RWPE2 (cell line): Measurements from ENCODE around the gene ZNF689.

Experiments used
- ATAC-seq: fragments of 200-7000 bp; cut with Tn5 transposase; 3 replicates; pipeline ENCODE4 v1.9.1; 2021; ENCODE audit warnings: low read depth
- DNase-seq: peaks from one replicate; pipeline ENCODE4 v3.0.0-alpha.2; 2020; ENCODE audit warnings: low spot score
- H3K27ac ChIP-seq: fragments of 450-650 bp; 2 replicates; pipeline ENCODE4 v1.5.1; 2017; ENCODE audit warnings: mild to moderate bottlenecking; ENCODE audit not compliant: poor library complexity, severe bottlenecking
- H3K27me3 ChIP-seq: fragments of 250-450 bp; sonication (Bioruptor Pico); 2 replicates; pipeline ENCODE4 v1.5.1; 2021; ENCODE audit warnings: mild to moderate bottlenecking, moderate library complexity; ENCODE audit not compliant: insufficient read depth, poor library complexity, severe bottlenecking
- H3K36me3 ChIP-seq: fragments of 250-450 bp; sonication (Bioruptor Pico); 2 replicates; pipeline ENCODE4 v1.5.1; 2020; ENCODE audit warnings: low read depth, mild to moderate bottlenecking, moderate library complexity
- H3K4me1 ChIP-seq: fragments of 250-450 bp; sonication (Bioruptor Pico); 2 replicates; pipeline ENCODE4 v1.5.1; 2021; ENCODE audit warnings: mild to moderate bottlenecking, moderate library complexity; ENCODE audit not compliant: insufficient read depth, poor library complexity, severe bottlenecking
- H3K4me3 ChIP-seq: fragments of 250-450 bp; sonication (Bioruptor Pico); 2 replicates; pipeline ENCODE4 v1.5.1; 2021; ENCODE audit warnings: mild to moderate bottlenecking, moderate library complexity; ENCODE audit not compliant: severe bottlenecking
- H3K9me3 ChIP-seq: fragments of 250-450 bp; sonication (Bioruptor Pico); 2 replicates; pipeline ENCODE4 v1.5.1; 2021; ENCODE audit warnings: mild to moderate bottlenecking, moderate library complexity; ENCODE audit not compliant: severe bottlenecking
- TF ChIP-seq, protein P1 (sequence below): fragments of 450-650 bp; IDR thresholded peaks from one replicate; pipeline ENCODE4 v1.5.1; 2017; ENCODE audit warnings: mild to moderate bottlenecking, moderate library complexity; ENCODE audit not compliant: poor library complexity, severe bottlenecking

Gene ZNF689

DNA sequence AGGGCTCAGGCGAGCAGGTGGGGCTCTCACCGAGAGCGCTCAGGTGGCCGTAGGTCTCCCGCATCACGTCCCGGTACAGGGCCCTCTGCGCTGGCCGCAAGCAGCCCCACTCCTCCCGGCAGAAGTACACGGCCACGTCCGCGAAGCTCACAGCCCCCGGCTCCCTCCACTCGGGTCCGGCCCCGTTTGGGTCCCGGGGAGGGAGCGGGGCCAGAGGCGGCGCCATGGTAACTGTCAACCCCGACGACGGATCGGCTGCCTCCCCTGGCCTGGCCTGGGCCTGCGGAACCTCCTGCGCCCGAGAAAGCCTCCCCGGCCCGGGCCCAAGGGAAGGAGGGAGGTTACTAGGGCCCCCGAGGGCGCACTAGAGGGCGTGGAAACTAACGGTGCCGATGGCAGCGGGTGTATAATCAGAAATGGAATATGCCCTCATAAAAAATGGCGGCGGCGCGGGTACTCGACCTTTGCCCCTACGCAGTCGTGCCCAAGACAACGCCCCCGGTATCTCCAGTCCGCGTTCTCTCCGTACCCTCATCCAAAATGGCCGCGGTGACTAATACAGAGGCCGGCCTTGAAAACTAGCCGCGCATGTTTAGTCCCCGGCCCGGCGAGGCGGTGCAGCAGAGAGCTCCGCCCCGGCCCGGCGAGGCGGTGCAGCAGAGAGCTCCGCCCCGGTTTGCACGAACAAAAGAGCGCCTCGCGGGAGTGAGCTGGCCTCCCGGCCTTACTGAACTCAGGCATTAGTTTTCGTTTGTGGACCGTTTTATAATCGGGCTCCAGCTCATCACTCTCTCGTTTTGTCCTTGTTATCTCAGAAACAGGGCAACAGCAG, 52.0 kb downstream of the ZNF689 start, which contains the start of gene ZNF764:
Gene ZNF764, minus strand, starts transcription at position 418 of the 832 bp plus-strand sequence. Its CDS starts 192 bp downstream, at position 226.
- no peaks in the 10 kb centered on the region for H3K4me1 ChIP-seq
- H3K27me3 ChIP-seq = no peaks in the 10 kb centered on the region
- H3K27ac ChIP-seq = peak within 1 kb of the TSS; percentile 42
- ATAC-seq (peak; percentile 98), DNase-seq (peak; percentile 98)
- TF ChIP-seq, protein P1, sequence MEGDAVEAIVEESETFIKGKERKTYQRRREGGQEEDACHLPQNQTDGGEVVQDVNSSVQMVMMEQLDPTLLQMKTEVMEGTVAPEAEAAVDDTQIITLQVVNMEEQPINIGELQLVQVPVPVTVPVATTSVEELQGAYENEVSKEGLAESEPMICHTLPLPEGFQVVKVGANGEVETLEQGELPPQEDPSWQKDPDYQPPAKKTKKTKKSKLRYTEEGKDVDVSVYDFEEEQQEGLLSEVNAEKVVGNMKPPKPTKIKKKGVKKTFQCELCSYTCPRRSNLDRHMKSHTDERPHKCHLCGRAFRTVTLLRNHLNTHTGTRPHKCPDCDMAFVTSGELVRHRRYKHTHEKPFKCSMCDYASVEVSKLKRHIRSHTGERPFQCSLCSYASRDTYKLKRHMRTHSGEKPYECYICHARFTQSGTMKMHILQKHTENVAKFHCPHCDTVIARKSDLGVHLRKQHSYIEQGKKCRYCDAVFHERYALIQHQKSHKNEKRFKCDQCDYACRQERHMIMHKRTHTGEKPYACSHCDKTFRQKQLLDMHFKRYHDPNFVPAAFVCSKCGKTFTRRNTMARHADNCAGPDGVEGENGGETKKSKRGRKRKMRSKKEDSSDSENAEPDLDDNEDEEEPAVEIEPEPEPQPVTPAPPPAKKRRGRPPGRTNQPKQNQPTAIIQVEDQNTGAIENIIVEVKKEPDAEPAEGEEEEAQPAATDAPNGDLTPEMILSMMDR = no peak
- H3K9me3 ChIP-seq = no peaks in the 10 kb centered on the region
- H3K4me3 ChIP-seq = peak within 1 kb of the TSS; percentile 68
- peaks cover 26% of the 10 kb centered on the region for H3K36me3 ChIP-seq

DNA sequence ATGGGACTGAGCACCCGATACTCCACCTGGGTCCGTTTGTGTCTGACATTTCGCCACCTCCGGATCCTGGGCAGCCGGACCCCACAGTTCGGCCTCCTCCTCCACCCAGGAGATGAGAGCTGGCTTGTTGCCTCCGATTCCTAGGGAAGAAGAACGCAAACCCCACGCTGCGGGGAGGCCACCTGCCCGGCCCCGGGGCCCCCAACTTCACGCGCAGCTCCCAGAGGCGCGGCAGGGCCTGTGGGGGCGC, 52.6 kb downstream of the ZNF689 start:
- no peaks in the 10 kb centered on the region for H3K4me1 ChIP-seq
- ATAC-seq (no peak; the same call in 1 of the 3 replicates), DNase-seq (no peak)

DNA sequence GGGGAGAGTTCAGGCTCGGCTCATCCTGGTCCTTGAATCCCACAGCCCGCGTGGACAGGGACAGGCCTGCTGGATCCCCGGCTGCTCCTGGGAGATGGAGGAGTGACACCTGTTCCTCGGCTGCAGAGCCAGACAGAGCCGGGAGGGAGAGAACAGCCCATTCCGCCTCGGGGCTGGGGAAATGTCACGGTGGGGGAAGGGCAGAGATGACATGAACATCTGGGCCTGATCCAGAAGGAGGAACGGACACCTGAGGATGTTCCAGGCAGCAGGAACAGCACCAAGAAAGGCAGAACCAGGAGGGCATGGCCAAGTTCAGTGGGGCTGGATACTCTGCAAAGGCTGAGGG, 54.1 kb downstream of the ZNF689 start:
- peaks cover 26% of the 10 kb centered on the region for H3K36me3 ChIP-seq
- no peak overlapping the region for H3K4me3 ChIP-seq
- H3K27me3 ChIP-seq = no peaks in the 10 kb centered on the region
- TF ChIP-seq, protein P1 = no peak
- H3K27ac ChIP-seq = no peak overlapping the region
- DNase-seq (no peak), ATAC-seq (no peak)
- no peaks in the 10 kb centered on the region for H3K9me3 ChIP-seq
- no peaks in the 10 kb centered on the region for H3K4me1 ChIP-seq

More for the DNA sequence above, 52.6 kb downstream of the ZNF689 start:
- no peaks in the 10 kb centered on the region for H3K27me3 ChIP-seq
- H3K36me3 ChIP-seq = peaks cover 26% of the 10 kb centered on the region
- TF ChIP-seq, protein P1 = no peak
- peak overlapping the region; percentile 42 for H3K27ac ChIP-seq
- no peaks in the 10 kb centered on the region for H3K9me3 ChIP-seq
- H3K4me3 ChIP-seq = peak overlapping the region; percentile 68

DNA sequence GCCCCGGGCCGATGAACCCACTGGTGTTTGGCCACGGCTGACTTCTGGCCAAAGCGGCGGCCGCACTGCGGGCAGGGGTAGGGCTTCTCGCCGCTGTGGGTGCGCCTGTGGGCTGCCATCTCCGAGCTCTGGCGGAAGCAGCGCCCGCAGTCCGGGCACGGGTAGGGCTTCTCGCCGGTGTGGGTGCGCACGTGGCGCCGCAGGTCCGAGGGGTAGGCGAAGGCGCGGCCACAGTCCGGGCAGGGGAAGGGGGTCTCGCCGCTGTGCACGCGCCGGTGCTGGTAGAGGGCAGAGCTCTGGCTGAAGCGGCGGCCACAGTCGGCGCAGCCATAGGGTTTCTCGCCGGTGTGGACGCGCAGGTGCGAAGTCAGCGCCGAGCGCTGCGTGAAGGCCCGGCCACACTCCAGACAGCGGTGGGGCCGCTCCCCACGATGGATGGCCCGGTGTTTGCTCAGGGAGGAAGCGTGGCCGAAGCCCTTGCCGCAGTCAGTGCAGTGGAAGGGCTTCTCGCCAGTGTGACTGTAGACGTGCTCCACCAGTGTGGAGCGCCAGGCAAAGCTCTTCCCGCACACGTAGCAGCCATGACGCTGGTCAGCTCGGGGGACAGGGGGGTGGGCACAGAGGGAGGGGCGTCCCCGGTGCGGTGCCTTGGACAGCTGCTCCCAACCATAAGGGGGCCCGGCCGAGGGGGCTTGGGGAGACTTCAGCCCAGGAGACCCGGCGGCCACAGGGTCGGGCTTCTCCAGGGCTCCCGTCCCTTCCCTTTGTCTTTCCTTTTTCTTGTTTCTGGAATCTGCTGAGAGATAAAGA, 54.7 kb downstream of the ZNF689 start:
- no peak overlapping the region for H3K4me3 ChIP-seq
- TF ChIP-seq, protein P1 = no peak
- no peaks in the 10 kb centered on the region for H3K9me3 ChIP-seq
- ATAC-seq (no peak), DNase-seq (no peak)
- no peaks in the 10 kb centered on the region for H3K4me1 ChIP-seq
- peaks cover 26% of the 10 kb centered on the region for H3K36me3 ChIP-seq
- no peaks in the 10 kb centered on the region for H3K27me3 ChIP-seq
- no peak overlapping the region for H3K27ac ChIP-seq
